IPS-11a (cell line): ENCODE data around the gene ARID5A.

Experiments
- H3K4me3 ChIP-seq: one replicate; pipeline ENCODE4 v1.5.1; 2013; ENCODE audit warnings: low read depth, low read length, control low read depth

ARID5A gene

GRCh38 chr2:96506016-96506906, 30.3 kb upstream of the ARID5A start:
- no peak overlapping the region for H3K4me3 ChIP-seq

DNA sequence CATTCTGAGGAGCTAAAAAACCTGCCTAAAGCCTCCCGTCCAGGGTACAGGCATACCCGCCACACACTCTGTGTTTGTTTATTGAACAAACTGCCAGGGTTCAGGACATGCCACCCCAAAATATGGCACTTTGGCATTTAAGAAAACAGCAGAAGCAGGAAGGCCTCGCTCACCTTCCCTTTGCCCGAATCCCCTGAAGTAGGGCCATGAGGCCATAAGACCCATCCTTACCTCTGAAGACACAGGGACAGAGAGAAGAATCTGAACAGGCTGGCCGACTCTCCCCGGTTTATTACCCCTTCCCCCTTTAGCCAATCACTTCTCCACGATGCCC, 29.7 kb upstream of the ARID5A start:
- H3K4me3 ChIP-seq = no peak overlapping the region

DNA sequence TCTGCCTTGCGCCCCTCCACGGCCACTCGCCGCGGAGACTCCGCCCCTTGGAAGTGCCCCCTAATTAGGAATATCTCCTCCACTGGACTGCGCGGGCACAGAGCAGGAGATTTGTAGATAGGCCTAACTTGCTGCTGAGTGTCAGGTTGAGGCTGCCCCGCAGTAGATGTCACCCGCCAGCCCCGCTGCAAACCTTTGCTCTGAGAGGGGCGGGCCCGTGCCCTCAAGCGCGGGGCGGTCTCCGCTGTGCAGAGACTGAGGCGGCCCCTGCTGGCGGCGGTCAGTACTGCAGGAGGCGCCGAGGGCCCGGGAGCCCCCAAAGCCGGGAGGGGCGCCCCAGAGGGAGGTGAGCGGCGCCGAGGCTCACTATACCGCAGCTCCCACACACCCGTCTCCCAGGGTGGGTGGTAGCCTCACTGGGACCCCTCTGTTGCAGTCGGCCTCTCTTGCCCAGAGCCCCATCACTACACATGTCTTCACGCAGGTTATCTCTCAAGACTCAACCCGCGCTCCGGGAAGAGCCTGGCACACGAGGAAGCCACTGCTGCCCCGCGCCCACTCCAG, 28.5 kb upstream of the ARID5A start:
- no peak overlapping the region for H3K4me3 ChIP-seq

GRCh38 chr2:96508521-96509113, 27.9 kb upstream of the ARID5A start:
- H3K4me3 ChIP-seq = no peak overlapping the region

DNA sequence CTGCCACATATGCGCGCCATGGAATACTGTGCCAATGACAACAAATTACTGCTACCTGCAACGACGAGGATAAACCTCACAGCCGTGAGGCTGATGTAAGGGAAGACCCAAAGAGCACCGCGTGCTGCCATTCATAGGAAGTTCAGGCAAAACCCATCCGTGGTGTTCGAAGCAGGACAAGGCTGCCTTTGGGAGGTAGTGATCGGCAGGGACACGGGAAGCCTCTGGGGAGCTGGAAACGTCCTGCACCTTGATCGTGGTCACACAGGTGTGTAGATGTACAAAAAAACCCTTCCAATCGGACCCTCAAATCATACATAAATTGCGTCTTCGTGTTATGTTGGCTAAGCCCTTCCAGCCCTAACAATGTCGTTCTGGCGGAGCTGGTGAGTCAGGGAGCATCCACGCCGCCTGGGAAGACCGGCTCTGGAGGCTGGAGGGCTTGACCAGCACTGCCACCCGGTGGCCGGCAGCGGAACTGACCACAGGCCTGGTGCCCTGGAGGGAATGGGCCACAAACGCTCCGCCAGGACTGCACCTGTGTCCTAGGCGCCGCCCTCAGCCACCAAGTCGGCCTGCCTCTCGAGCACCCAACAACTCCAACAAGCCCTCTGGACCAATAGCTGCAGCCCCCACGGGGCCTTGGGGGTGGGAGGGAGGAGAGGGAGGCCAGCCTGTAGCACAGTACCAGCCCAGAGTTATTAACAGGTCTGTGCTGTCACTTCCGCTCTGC, 27.3 kb upstream of the ARID5A start:
- no peak overlapping the region for H3K4me3 ChIP-seq

DNA sequence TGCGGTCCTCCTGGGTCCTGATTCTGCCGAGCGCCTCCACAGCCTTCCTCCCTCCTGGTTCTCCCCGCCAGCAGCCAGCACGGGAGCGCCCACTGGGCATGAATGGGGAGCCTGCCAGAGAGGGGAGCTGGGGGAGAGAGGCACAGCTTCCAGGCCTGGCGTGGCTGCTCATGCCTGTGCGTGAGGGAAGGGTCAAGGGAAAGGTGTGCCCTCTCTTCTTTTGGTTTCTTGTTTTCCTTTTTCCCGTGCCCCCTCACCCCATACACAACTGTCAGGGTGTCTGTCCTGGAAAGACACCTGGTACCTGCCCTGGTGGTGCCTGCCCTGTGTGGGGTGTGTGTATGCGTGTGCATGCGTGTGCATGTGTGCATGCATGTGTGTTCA, 26.7 kb upstream of the ARID5A start:
- H3K4me3 ChIP-seq = no peak overlapping the region

- H3K4me3 ChIP-seq = no peak overlapping the region
Measured at GRCh38 chr2:96510931-96511595, 25.5 kb upstream of the ARID5A start.

- H3K4me3 ChIP-seq = no peak overlapping the region
Measured at GRCh38 chr2:96511851-96512250, 24.7 kb upstream of the ARID5A start.

- no peak overlapping the region for H3K4me3 ChIP-seq
Measured at GRCh38 chr2:96512341-96512740, 24.2 kb upstream of the ARID5A start.

DNA sequence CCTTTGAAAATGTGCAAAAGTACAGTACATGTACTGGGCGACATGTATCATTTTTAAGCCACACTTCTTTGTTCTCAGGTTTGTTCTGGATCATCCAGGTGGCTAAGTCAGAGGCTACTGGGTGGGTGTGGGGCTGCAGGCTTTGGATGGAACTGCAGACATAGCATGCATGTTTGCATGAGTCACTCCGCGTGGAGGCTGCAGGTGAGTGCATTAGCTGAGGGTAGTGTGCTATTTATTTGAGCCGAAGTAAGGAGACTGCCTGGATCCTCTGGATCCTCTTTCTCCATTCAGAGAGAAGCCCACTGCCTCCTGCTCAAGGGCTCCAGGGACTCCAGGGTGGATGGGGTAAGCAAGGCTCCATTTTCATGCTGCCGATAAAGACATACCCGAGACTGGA, 22.0 kb upstream of the ARID5A start:
- H3K4me3 ChIP-seq = no peak overlapping the region

GRCh38 chr2:96517079-96517478, 19.5 kb upstream of the ARID5A start:
- no peak overlapping the region for H3K4me3 ChIP-seq

DNA sequence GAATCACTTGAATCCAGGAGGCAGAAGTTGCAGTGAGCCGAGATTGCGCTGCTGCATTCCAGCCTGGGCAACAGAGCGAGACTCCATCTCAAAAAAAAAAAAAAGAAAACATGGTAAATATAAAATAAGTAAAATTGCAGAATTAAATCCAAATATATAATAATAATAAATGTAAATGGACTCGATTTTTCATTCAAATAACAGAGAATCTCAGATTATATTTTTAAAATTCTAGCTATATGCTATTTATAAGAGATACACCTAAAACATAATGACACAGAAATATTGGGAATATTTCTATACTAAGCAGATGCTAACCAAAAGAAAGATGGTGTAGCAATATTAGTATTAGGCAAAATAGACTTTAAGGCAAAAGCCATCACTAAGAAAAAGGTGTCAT, 16.3 kb upstream of the ARID5A start:
- no peak overlapping the region for H3K4me3 ChIP-seq

DNA sequence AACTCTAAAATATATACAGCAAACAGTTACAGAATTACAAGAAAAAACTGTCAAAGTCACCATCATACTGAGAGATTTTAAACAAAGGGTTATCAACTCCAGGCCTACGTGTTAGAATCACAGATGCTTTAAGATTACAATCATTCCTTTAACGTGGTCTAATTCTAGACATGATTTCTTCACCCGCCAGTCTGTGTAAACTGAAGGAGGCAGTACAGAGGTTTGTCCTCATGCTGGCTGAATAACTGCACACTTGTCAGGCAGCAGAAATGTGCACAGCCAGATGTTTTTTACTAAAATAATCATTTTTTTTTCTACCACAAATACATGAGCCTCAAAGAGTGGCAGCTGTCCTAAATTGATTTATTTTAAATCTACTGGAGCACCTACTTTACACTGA, 15.9 kb upstream of the ARID5A start:
- no peak overlapping the region for H3K4me3 ChIP-seq

GRCh38 chr2:96521219-96521618, 15.3 kb upstream of the ARID5A start:
- no peak overlapping the region for H3K4me3 ChIP-seq

DNA sequence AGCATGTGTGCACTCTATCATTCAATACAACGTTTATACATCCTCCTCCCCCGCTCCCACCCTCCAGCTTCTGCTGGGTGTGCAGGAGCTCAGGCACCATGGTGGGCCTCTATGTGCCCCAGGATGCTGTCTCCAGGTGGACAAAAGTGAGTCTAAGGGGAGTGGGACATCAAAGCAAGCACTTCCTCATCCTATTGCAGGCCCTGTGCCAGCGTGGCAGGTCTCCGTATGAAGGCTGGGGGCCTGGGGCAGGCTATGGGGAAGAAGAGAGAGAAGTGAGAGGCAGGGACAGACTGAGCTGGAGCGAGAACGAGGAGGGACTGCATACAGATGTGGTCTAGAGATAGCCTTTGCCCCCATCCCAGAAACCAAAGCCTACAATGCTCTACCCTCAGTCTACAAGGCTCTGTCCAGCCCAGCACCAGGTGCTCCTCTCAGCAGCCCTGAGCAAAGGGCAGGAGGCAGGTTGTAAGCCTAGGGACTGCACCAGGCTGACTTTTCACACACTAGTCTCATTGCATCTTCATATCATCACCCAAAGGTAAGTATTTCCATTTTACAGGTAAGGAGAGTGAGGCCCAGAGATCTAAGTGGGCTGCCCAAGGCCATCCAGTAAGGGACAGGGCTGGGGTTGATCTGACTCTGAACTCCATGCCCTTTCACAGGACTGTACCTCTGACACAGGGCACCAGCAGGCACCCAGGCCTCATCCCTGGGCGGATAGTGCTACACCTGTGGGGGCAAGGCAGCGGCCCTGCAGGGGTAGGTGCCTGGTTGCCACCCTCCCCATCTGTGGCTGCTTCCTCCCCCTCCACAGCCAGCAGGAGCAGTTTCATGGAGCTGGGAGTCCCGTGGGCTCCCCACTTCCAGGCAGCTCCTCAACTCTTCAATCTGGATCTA, 14.0 kb upstream of the ARID5A start:
- no peak overlapping the region for H3K4me3 ChIP-seq

DNA sequence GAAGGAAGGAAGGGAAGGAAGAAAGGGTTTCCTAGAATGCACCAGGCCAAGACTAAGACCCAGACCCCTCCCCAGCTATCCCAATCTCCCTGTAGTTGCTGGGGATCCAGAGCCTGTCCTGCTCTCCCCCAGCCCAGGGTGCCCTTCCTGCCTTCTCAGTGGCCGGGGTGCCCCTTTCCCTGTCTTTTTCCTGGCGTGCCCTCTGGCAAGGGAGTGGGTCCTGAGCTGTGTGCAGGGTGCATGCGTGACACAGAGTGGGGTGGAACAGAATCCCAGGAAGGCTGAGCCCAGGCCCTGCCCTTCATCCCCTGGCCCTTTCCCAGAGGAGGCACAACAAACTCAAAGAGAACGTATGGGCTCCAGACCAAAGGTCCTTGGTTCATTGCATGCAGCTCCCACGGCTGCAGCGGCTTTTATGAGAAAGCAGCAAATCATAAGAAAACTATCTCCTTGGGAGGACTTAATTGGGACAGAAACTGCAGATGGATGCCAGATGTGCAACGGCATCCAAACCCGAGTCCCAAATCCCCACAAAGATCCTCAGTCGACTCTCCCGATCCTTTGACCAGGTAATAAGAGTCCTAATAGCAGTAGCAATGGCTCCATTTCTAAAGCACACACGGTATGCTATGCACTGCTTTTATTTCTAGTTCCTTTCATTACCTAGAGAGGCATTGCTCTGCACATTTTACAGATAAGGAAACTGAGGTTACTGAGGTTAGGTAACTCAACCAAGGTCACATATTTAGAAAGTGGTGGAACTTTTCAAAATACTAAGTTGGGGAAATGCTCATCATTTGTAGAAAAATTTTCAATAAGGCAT, 12.7 kb upstream of the ARID5A start:
- no peak overlapping the region for H3K4me3 ChIP-seq

- no peak overlapping the region for H3K4me3 ChIP-seq
Measured at GRCh38 chr2:96524482-96525210, 11.9 kb upstream of the ARID5A start.

- H3K4me3 ChIP-seq = no peak overlapping the region
Measured at GRCh38 chr2:96525211-96525507, 11.4 kb upstream of the ARID5A start.

- no peak overlapping the region for H3K4me3 ChIP-seq
Measured at GRCh38 chr2:96526101-96526591, 10.4 kb upstream of the ARID5A start.
